HG03469 (cell line): ENCODE results near the gene PSMA4.
A peak's percentile ranks its signal among the peaks of the same experiment; 100 is the strongest.
"Not testable (repeated sequence)": the region's sequence is repeated elsewhere in the genome, so short reads cannot be mapped to it uniquely, and the experiment has no call there.

Experiments used
- ATAC-seq: cut with Tn5 transposase; IDR thresholded peaks from one replicate; pipeline ENCODE4 v1.9.1; 2021; ENCODE audit warnings: mild to moderate bottlenecking, moderate library complexity, moderate number of reproducible peaks; ENCODE audit not compliant: unreplicated experiment

The PSMA4 gene

DNA sequence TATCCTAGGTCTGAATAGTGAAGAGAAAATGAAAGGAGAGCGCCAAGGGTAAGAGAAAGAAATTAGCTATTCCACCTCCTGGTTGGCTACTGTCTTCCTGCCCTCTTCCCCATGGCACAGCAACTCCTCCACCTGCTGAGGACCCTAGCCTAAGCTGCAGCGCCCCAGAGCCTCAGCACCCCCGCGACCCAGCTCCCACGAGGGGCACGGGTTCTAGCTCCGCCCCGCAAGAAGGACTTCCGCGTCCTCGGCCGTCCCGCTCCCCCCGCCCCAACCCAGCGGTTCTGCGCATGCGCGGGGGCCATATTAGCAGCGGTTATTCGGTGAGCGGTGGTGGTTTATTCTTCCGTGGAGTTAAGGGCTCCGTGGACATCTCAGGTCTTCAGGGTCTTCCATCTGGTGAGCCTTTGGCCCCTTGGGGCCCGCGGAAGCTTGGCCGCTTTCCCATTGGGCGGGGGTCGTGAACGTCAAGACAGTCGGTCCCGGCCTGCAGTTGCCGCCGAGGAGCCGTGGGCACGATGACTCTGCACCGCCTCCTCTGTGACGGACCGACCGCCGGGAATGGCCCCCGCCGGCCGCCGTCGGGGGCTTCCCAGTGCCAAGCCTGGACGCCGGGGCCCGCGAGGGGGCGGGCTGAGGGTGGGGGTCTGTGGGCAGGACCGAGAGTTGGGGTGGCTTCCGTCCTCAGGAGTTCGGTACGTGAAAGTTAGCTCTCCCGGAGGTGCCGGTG is at the start of gene PSMA4:
PSMA4 (plus strand) TSS at position 304 of the 730 bp plus-strand sequence. CDS start 1,484 bp downstream, outside the sequence.
- no peak for ATAC-seq

DNA sequence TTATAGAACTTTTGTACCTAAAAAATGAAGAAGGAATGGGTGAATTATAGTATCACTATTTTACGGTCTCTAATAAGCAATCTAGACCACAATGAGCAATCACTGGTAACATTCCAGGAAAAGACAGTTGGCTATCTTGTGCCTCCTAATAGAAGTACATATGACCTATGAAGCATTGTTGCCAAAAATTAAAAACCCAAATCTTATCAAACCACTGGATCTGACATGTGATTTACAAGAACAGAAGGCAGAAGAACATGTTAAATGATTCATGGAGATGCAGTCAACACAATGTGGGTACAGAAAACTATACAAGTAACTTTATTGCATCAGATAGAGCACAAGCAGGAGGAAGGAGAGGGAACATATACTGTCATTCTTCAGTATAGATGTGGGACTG is 47.4 kb upstream of the PSMA4 start:
- no peak for ATAC-seq

DNA sequence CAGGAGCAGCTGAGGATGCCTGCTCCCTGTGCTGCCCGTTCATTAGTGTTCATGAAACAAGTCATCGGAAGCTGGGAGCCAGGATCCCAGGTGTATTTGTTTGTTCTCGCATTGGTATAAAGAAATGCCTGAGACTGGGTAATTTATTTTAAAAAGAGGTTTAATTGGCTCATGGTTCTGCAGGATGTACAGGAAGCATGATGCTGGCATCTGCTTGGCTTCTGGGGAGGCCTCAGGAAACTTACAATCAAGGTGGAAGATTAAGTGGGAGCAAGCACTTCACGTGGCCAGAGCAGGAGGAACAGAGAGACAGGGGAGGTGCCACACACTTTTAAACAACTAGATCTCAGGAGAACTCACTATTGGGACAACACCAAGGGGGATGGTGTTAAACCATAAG is 38.4 kb upstream of the PSMA4 start:
- no peak for ATAC-seq

DNA sequence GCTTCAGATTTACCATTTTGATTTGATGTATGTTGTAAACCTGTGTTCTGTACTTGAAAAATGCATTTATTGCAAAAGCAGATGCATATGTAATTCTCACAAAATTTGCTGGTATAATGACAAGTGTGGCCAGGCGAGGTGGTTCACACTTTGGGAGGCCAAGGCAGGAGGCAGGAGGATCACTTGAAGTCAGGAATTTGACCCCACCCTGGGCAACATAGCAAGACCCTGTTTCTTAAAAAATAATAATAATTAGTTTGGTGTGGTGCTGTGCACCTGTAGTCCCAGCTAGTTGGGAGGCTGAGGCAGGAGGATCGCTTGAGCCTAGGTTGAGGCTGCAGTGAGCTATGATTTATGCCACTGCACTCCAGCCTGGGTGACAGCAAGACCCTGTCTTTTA is 37.6 kb upstream of the PSMA4 start:
- ATAC-seq: no peak

DNA sequence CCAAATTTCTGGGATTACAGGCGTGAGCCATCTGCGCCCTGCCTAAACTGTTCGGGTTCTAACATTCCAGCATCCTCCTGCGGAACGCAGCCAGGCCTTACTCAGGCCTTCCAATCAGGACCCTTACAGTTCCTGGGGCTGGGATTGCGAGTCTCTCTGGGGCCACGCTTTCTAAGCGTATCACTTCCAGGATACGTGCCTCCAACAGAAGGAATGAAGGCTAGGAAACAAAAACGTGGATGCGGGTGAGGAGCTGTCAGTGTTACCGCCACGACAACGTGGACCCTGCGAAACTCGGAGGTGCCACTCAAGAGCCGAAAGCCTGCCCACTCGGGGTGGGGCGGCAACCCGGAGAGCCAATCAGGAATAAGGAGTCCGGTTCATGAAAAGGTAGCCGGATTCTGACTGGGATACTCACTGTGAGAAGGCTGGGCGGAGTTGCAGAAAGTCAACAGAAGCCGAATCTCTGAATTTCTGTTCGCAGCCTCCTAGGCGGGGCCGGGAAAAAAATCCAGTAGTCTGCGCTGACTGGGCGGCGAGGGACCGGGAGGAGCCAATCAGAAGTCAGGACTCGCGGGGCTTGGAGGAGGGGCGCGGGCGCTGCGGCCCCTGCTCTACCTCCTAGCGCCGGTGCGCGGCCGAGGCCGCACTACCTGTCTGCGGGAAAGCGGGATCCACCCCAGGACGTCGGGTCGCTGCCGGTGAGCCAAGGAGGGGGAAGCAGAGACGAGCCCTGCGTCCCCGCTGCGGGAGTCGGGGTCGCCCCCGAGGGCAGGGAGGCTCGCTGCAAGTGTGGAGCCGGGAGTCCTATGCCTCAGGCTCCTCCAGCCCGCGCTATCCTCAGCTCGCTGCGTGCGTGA is 33.0 kb upstream of the PSMA4 start, which contains the start of gene HYKK:
HYKK (plus strand) TSS at position 607 of the 860 bp plus-strand sequence. CDS start 5,512 bp downstream, outside the sequence.
- peak; percentile 61 for ATAC-seq

DNA sequence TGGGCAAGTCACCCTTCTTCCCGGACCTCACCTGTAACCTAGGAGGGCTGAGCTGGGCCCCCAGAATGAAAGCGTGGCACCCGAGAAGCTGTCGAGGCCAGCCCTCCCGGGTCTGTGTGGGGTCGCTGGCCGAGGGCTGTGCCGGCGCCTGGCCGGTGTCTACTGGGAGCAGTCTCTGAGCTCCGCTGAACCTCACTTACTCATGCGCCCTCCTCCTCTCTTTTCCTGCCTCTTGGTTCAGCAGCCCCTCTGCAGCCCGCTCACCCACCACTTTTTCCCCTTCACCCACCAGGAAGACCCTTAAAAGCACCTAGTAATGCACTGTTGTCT is 32.4 kb upstream of the PSMA4 start:
- no peak for ATAC-seq

DNA sequence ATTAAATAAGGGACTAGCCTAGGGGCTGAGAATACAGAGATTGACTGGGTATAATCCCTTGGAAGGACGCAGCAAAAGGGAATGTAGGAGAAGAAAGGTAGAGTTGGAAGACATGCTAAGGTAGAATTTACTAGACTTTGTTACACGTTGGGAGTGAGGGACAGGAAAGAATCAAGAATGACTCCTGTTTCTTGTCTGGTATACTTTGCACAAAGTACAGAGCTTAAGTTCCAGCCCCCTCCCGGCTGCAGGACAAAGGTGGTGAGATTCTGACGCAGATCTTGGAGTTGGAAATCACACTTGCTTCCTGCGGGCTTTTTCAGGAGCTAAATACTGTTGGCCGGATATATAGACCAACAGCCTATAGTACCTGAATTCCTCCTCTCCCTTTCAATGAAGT is 32.0 kb upstream of the PSMA4 start:
- no peak for ATAC-seq

DNA sequence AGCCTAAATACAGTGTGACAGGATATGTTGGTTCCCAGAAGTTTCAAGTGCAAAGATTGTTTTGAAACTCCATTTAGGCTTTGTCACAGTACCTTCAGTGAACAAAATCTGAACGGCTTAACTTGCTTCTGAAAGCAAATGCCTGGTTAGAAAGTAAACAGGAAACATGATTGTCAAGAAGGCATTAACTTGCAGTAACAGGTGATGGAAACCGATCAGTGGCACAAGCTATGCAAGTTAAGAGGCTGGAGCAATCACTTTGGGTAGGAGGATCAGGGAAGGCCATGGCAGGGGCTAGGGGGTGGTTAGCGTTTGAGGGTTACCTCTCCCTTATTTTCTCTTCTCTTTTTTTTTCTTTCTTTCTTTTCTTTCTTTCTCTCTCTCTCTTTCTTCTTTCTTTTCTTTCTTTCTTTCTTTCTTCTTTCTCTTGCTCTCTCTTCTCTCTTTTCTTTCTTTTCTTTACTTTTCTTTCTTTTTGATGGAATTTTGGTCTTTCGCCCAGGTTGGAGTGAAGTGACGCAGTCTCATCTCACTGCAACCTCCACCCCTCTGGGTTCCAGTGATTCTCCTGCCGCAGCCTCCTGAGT is 30.4 kb upstream of the PSMA4 start:
- no peak for ATAC-seq

DNA sequence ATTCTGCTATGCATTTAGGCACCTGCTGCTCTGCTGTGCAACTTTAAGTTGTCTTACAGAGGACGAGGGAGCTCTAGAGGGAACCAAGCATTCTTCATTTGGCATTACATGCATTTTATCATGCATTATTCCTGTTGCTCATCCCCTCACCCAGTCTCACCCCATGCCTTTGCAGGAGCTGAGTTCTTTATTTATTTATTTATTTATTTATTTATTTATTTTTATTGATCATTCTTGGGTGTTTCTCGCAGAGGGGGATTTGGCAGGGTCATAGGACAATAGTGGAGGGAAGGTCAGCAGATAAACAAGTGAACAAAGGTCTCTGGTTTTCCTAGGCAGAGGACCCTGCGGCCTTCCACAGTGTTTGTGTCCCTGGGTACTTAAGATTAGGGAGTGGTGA is 20.2 kb upstream of the PSMA4 start:
- ATAC-seq: not testable (repeated sequence)

DNA sequence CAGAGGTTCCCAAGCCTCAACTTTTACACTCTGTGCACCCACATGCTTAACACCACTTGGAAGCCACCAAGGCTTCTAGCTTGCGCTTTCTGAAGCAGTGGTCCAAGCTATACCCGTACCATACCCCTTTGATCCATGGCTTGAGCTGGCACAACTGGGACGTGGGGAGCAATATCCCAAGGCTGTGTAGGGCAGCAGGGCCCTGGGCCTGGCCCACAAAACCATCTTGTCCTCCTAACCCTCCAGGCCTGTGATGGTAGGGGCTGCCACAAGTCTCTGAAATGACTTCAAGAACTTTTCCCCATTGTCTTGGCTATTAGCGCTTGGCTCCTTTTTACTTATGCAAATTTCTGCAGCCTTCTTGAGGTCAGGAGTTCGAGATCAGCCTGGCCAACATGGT is 16.0 kb upstream of the PSMA4 start:
- ATAC-seq: no peak

DNA sequence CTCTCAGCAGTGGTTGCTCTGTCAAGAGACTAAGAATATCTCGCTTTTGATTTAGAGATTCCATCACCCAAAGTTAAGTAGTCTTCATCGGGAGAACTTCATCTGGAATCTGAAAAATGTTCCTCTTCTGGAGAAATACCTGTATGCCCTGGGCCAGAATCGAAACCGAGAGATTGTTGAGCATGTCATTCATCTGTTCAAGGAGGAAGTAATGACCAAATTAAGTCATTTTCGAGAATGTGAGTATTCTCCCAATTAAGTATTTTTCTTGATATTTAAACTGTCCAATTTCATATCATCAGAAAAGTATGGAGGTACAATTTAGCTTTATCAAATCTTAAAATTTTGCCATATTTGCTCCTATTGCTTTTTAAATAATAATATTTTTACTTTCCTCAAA is 12.9 kb upstream of the PSMA4 start:
- ATAC-seq: no peak

DNA sequence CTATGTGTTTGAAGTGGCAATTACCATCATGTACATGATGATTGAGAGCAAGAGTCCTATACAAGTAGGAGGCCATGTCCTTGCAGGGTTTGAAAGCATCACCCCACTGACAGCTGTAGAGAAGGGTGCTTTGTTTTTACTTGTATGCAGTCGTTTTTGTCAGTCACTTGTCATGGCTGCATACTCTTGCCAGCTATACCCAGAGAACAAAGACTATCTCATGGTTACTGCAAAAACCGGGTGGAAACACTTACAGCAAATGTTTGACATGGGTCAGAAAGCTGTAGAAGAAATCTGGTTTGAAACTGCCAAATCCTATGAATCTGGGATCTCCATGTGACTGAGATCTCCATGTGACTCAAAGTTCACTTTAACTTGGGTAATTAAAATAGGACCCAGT is 6.9 kb upstream of the PSMA4 start:
- no peak for ATAC-seq

DNA sequence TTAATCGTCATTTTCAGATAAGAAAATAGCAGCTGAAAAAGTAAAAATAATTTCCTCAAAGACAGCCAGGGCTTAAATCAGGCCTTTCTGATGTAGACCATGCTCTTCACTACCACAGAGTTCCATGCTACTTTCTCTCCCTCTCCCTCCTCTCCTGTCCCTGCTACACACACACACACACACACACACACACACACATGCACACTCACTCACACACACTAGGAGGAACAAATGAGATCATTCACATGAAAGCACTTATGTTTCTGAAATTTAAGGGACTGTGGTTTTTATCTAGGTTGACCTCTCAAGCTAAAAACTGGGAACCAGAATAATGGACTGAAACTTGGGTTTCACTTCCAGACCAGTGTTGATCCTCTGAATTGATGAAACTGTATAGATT is 4.1 kb upstream of the PSMA4 start:
- no peak for ATAC-seq

DNA sequence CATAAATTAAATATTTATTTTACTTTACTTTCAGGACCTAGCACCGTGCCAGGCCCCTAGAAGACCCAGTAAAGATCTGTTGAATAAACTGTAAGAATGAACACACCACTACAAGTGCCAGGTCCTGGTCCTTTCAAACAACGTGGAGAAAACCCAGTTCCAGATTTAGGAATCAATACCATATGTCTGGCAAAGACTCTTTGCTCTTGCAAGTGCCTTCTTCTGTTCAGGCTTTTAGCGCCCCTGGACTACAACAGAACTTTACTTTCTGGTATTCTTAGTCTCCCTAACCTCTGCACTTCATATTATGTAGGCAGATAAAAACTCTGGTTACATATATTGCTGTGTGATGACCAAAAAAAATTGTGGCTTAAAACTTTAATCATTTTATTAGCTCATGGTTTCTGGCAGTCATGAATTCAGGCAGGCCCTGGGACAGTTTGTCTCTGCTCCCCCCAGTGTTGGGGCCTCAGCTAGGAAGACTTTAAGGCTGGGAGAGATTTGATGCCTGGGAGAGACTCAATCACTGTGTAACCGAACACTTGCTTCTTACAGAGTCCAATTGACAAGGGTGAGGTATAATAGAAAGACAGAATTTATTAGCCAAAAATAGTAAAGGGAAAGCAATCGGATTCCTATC is 2.9 kb upstream of the PSMA4 start:
- ATAC-seq: no peak

DNA sequence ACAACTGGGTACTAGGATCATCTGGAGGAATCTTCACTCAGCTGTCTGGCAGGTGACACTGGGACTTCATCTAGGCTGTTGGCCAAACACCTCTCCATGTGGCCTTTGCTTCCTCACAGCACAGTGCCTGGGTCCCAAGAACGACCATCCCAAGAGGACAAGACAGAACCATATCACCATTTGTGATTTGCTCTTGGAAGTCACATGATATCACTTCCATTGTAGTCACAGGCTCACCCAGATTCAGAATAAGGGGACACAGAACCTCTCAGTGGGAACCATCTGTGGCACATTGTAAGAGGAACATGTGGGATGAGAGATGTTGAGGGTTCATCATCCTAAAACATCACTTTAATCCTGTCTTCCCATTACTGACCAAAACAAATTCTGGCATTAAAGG is 1.9 kb upstream of the PSMA4 start:
- no peak for ATAC-seq

DNA sequence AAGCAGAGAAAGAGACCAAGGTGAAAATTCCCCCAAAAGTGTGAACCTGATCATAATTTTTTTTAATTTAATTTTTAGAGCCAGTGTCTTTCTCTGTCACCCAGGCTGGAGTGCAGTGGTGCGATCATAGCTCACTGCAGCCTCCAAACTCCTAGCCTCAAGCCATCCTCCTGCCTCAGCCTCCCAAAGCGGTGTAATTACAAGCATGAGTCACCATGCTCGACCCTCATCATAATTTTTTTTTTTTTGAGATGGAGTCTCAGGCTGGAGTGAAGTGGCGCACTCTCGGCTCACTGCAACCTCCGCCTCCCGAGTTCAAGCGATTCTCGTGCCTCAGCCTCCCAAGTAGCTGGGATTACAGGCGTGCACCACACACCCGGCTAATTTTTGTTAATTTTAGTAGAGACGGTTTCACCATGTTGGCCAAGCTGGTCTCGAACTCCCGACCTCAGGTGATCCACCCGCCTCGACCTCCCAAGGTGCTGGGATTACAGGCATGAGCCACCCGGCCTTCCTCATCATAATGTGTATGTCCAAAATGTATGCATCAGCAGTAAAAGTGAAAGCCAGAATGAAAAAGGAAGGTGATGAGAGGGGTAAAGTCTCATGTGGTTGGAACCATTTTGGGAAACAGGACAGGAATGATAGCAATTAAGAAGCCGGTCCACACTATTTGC is 642 bp upstream of the PSMA4 start:
- ATAC-seq: not testable (repeated sequence)

DNA sequence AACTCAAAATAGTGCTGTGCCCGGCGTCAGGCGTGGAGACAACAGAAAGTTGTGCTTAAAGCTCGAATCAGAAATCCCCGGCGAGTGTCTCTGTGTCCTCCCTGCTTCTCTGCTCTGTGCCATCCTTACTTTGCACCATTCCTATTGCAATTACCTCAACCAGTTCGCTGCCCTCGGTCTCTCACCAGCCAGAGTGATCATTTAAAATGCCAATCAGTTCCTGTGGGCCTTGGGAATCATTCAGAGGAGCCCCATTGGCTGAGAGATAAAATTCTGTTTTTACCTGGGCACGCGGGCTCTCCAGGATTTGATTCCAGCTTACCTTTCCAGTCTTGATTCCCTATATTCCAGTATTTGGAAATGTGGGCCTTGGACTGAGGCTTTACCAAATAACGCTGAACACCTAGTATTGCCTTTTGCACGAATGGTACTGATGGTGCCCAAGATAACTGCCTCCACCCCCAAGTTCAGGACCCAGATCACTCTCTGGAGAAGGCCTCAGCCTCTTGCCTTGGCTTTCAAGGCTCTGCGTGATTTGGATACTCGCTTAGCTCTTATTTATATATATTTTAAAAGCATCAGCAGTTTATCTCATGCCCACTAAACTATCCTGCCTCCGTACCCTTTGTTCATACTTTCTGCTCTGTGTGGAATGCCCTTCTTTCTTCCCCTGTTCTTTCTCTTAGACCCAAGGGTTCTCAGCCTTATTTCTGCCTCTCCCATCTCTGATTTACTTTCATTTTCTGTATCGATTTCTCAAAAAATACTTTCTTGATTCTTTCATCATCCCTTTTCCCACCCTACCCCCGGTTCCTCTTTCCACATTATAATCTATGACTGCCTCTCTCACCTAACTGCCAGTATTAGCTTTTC is 863 bp downstream of the PSMA4 start:
- ATAC-seq: no peak

DNA sequence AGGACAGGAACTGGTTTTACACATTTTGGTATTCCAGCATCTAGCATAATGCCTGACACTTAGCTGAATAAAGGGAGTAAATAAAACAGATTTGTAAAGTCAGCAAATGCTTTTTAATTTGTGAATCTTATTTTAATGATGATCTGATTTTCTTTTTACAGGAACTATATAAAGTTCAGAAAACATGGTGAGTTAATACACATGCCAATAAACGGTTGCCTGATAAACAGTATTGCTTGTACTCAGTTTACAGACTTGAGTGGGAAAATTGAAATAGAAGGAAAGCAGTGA is 1.4 kb downstream of the PSMA4 start:
- no peak for ATAC-seq

DNA sequence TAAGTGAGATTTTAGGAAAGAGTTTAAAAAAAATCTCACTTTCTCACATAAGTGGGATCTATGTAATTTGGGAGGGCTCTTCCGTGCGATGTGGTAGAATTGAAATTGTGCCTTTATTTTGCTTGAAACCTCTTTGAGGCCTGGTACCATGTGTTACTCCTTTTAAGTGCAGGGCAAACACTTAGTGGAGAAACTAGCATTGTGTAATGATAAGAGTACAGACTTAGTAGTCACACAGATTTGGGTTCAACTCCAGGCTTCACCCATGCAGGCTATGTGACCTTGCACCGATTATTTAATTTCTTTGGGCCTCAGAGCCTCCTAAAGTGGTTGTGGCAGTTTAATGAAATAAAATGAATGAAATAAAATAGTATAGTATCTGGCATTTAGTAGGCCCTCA is 2.4 kb downstream of the PSMA4 start:
- no peak for ATAC-seq

DNA sequence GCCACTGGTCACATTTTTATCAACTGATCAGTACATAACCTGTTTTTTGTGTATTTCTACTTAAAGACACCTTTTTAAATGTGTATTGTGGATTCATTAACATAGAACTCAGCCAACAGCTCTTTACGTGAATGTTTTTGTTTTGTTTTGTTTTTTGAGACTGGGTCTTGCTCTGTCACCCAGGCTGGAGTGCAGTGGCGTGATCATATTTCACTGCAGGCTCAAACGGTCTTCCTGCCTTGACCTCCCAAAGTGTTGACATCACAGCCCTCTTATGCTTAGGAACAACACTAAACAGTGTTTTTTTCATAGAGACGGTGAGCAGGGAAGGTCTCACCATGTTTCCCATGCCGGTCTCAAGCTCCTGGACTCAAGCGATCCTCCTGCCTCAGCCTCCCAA is 9.9 kb downstream of the PSMA4 start:
- ATAC-seq: no peak
